ENCODE data around the gene GFER. TPM values are rescaled to one million over a fixed set of nuclear protein-coding genes. Genes with fewer than 3 reads are reported as not detected.

GFER gene
- total RNA-seq, 1 donor: 8.7 TPM

GRCh38 chr16:1976216-1976520, 7.8 kb upstream of the GFER start:
- H2AFZ ChIP-seq (ENCODE audit: low read length): no peak overlapping the region
- peaks cover 15% of the 10 kb centered on the region for H4K20me1 ChIP-seq (ENCODE audit: insufficient read depth, low read length)
- H3K79me2 ChIP-seq (ENCODE audit: insufficient read depth, low read length): peaks cover 23% of the 10 kb centered on the region
- peaks cover 18% of the 10 kb centered on the region for H3K27me3 ChIP-seq (ENCODE audit: insufficient read depth, low read length)
- no peaks in the 10 kb centered on the region for H3K9me3 ChIP-seq (ENCODE audit: low read depth, low read length)
- H3K27ac ChIP-seq (ENCODE audit: low read depth, low read length): no peak overlapping the region
- H3K36me3 ChIP-seq (ENCODE audit: insufficient read depth, low read length): peaks cover 26% of the 10 kb centered on the region
- no peak overlapping the region for H3K4me3 ChIP-seq (ENCODE audit: insufficient read depth, low read length)
- TF ChIP-seq CTCF (IDR thresholded peaks at IDR 0.05; ENCODE audit: extremely low read depth, low read depth, low read length): no peak
- peak; percentile 72 for DNase-seq (ENCODE audit: insufficient read length, low spot score, missing footprints)
- peaks cover 5% of the 10 kb centered on the region for H3K4me1 ChIP-seq (ENCODE audit: insufficient read depth, low read length)
- H3K4me2 ChIP-seq (ENCODE audit: insufficient read depth, low read length): no peak overlapping the region

GRCh38 chr16:1976951-1977874, 6.8 kb upstream of the GFER start:
- peaks cover 26% of the 10 kb centered on the region for H3K36me3 ChIP-seq (ENCODE audit: insufficient read depth, low read length)

GRCh38 chr16:1977875-1978268, 6.1 kb upstream of the GFER start:
- H4K20me1 ChIP-seq (ENCODE audit: insufficient read depth, low read length): peaks cover 20% of the 10 kb centered on the region
- H3K27ac ChIP-seq (ENCODE audit: low read depth, low read length): no peak overlapping the region
- peaks cover 1% of the 10 kb centered on the region for H3K4me1 ChIP-seq (ENCODE audit: insufficient read depth, low read length)
- H3K9me3 ChIP-seq (ENCODE audit: low read depth, low read length): no peaks in the 10 kb centered on the region
- peaks cover 36% of the 10 kb centered on the region for H3K27me3 ChIP-seq (ENCODE audit: insufficient read depth, low read length)
- H3K4me2 ChIP-seq (ENCODE audit: insufficient read depth, low read length): no peak overlapping the region
- H2AFZ ChIP-seq (ENCODE audit: low read length): no peak overlapping the region
- TF ChIP-seq CTCF (IDR thresholded peaks at IDR 0.05; ENCODE audit: extremely low read depth, low read depth, low read length): no peak
- H3K36me3 ChIP-seq (ENCODE audit: insufficient read depth, low read length): peaks cover 26% of the 10 kb centered on the region
- no peak for DNase-seq (ENCODE audit: insufficient read length, low spot score, missing footprints)
- no peak overlapping the region for H3K4me3 ChIP-seq (ENCODE audit: insufficient read depth, low read length)
- peaks cover 13% of the 10 kb centered on the region for H3K79me2 ChIP-seq (ENCODE audit: insufficient read depth, low read length)

More at GRCh38 chr16:1976951-1977874, 6.8 kb upstream of the GFER start:
- peaks cover 5% of the 10 kb centered on the region for H3K4me1 ChIP-seq (ENCODE audit: insufficient read depth, low read length)
- TF ChIP-seq CTCF (IDR thresholded peaks at IDR 0.05; ENCODE audit: extremely low read depth, low read depth, low read length): no peak
- peaks cover 20% of the 10 kb centered on the region for H3K79me2 ChIP-seq (ENCODE audit: insufficient read depth, low read length)
- no peak overlapping the region for H3K4me2 ChIP-seq (ENCODE audit: insufficient read depth, low read length)
- DNase-seq (ENCODE audit: insufficient read length, low spot score, missing footprints): peak; percentile 86
- no peak overlapping the region for H3K27ac ChIP-seq (ENCODE audit: low read depth, low read length)
- peaks cover 20% of the 10 kb centered on the region for H4K20me1 ChIP-seq (ENCODE audit: insufficient read depth, low read length)
- no peak overlapping the region for H2AFZ ChIP-seq (ENCODE audit: low read length)
- H3K9me3 ChIP-seq (ENCODE audit: low read depth, low read length): no peaks in the 10 kb centered on the region
- H3K4me3 ChIP-seq (ENCODE audit: insufficient read depth, low read length): no peak overlapping the region
- peaks cover 29% of the 10 kb centered on the region for H3K27me3 ChIP-seq (ENCODE audit: insufficient read depth, low read length)

GRCh38 chr16:1978476-1979120, 5.4 kb upstream of the GFER start:
- H3K36me3 ChIP-seq (ENCODE audit: insufficient read depth, low read length): peaks cover 26% of the 10 kb centered on the region
- TF ChIP-seq CTCF (IDR thresholded peaks at IDR 0.05; ENCODE audit: extremely low read depth, low read depth, low read length): no peak

More at GRCh38 chr16:1978476-1979120, 5.4 kb upstream of the GFER start:
- Histone ChIP-seq H3K79me2 (ENCODE audit: insufficient read depth, low read length) (peaks cover 8% of the 10 kb centered on the region), H4K20me1 (ENCODE audit: insufficient read depth, low read length) (peaks cover 20% of the 10 kb centered on the region), H3K27ac (ENCODE audit: low read depth, low read length) (no peak overlapping the region), H3K27me3 (ENCODE audit: insufficient read depth, low read length) (peaks cover 39% of the 10 kb centered on the region), H3K9me3 (ENCODE audit: low read depth, low read length) (no peaks in the 10 kb centered on the region), H3K4me1 (ENCODE audit: insufficient read depth, low read length) (no peaks in the 10 kb centered on the region), H3K4me2 (ENCODE audit: insufficient read depth, low read length) (no peak overlapping the region), H3K4me3 (ENCODE audit: insufficient read depth, low read length) (no peak overlapping the region), H2AFZ (ENCODE audit: low read length) (no peak overlapping the region)
- no peak for DNase-seq (ENCODE audit: insufficient read length, low spot score, missing footprints)

Measured in osteoblast (primary cell).